ENCODE data around the gene BOD1L2. TPM values are rescaled to one million over a fixed set of nuclear protein-coding genes. Genes with fewer than 3 reads are reported as not detected.

BOD1L2 gene
- total RNA-seq, 1 donor from 2014 or later: not detected

DNA sequence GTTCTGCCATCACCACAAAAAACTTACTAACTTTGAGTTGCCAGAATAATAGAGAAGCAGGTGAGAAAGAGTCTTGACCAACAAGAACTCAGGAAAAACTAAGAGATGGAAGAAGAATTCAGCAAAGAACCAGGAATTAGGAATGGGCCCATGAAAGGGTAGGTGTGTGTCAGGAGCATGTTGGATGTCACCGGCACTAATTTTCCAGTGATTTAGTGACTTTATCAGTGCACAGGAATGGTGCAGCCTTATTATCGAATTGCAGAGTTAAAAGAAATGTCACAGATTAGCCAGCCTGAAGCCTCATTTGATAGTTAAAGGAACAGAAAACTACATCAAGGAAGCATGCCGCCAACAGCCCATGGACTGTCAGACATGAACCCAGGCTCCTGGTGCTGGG, 9.0 kb upstream of the BOD1L2 start:
- Mint-ChIP-seq H3K4me1 (no peaks in the 10 kb centered on the region), H3K9me3 (no peaks in the 10 kb centered on the region), H3K36me3 (ENCODE audit: low read depth) (no peaks in the 10 kb centered on the region), H3K27ac (no peak overlapping the region), H3K4me3 (no peak overlapping the region), H3K27me3 (no peaks in the 10 kb centered on the region)
- no peak for DNase-seq
- intact Hi-C loops (cut with micrococcal nuclease): no loop called here

DNA sequence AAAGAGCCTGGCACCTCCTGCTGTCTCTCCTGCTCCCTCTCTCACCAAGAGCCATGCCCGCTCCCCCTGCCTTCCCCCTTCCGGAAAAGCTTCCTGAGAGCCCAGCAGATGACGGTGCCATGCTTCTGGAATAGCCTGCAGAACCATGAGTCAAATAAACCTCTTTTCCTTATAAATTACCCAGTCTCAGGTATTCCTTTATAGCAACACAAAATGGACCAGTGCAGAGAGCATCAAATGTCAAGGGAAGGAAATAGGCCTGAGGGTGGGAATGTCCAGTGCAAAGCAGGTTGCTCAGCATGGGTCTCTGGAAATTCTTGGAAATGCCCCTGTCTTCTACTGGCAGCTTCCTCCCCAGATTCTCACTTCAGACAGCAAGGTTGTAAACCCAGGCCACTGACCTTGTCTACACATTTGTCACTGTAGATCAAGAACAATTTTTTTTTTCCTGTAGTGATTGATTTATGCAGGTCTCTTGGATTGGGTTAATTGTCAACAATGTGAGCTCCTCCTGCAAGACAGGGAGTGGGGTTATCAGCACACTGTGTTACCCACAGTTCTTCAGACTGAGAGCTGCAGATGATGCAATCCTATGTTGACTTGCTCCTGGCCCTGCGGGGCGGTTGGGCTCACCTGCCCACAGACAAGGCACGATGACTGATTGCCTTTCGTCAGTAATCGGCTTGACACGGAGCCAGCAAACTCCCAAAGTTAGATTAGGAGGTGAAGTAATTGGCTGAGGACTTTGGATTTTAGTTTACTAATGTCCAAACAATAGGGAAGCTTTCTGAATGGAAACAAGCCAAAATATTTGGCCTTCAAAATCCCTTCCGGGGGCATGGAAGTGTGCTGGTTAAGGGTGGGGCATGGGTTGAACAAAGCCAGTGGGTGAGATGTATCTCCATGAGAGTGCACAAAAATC, 5.4 kb upstream of the BOD1L2 start:
- H3K9me3 Mint-ChIP-seq: no peaks in the 10 kb centered on the region
- H3K36me3 Mint-ChIP-seq (ENCODE audit: low read depth): no peaks in the 10 kb centered on the region
- intact Hi-C loops (cut with micrococcal nuclease): no loop called here
- H3K4me3 Mint-ChIP-seq: no peak overlapping the region
- no peaks in the 10 kb centered on the region for H3K27me3 Mint-ChIP-seq
- H3K4me1 Mint-ChIP-seq: no peaks in the 10 kb centered on the region
- no peak overlapping the region for H3K27ac Mint-ChIP-seq
- DNase-seq: no peak

DNA sequence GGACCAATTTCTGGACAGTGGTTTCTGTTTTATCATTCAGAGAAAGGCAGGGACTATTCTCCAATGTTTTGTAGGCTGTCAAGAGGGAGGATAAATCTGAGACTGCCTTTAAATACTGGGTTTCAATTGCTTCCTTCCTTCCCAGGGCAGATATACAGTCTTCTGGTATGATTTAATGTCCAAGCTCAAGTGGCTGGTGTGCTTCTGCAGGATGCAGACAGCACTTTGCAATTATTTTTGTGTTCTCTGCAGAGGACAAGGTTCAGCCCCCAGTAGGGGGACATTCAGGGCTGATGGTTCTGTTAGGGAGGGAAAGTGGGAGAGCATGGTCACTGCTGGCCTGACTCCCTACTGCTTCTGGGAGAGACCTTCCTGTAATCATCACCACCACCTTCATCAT, 4.6 kb upstream of the BOD1L2 start:
- Mint-ChIP-seq H3K4me3 (no peak overlapping the region), H3K36me3 (ENCODE audit: low read depth) (no peaks in the 10 kb centered on the region), H3K4me1 (no peaks in the 10 kb centered on the region), H3K27ac (no peak overlapping the region), H3K27me3 (no peaks in the 10 kb centered on the region), H3K9me3 (no peaks in the 10 kb centered on the region)
- no peak for DNase-seq
- intact Hi-C loops (cut with micrococcal nuclease): no loop called here

DNA sequence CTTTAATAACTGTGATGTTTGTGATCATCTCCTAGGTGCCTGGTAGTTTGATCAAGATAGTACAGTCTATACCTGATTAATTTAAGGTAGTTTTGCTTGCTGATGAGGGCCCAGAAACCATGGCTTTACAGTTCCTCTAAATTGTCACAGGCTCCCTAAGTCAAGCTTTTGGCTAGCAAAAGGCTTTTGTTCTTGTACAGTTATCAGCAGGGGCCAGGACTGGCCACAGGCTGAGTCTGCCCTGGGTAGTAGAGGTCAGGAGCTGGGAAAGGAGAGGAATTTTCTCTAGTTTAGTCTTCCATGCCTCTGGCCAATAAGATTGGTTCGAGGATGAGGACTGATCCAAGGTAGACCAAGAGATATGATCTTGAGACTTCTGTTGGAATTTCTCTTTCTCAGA, 3.6 kb upstream of the BOD1L2 start:
- no peak for DNase-seq
- Mint-ChIP-seq H3K9me3 (no peaks in the 10 kb centered on the region), H3K4me1 (no peaks in the 10 kb centered on the region), H3K27ac (no peak overlapping the region), H3K4me3 (no peak overlapping the region), H3K27me3 (no peaks in the 10 kb centered on the region), H3K36me3 (ENCODE audit: low read depth) (no peaks in the 10 kb centered on the region)
- intact Hi-C loops (cut with micrococcal nuclease): no loop called here

DNA sequence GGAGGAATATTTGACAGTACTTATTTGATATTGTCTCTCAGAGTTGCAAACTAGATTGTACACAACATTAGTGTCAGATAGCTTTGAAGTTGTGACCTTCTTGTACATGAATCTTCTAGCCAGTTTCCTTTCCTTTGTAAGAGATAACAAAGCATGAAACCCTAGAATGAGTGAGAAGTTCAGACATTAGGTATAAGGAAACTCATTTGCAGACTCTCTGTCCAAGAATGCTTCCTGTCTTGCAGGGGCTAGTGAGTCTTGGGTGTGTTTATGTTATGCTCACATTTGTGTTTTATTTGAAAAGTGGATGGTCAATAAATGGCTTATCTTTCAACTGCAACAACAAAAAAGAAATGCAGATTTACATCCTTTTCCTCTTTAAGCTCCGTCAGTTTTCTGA, 1.4 kb downstream of the BOD1L2 start:
- H3K27me3 Mint-ChIP-seq: peaks cover 10% of the 10 kb centered on the region
- no peak for DNase-seq
- H3K9me3 Mint-ChIP-seq: no peaks in the 10 kb centered on the region
- H3K4me3 Mint-ChIP-seq: no peak overlapping the region
- H3K36me3 Mint-ChIP-seq (ENCODE audit: low read depth): no peaks in the 10 kb centered on the region
- intact Hi-C loops (cut with micrococcal nuclease): no loop called here
- peaks cover 3% of the 10 kb centered on the region for H3K4me1 Mint-ChIP-seq
- no peak overlapping the region for H3K27ac Mint-ChIP-seq

DNA sequence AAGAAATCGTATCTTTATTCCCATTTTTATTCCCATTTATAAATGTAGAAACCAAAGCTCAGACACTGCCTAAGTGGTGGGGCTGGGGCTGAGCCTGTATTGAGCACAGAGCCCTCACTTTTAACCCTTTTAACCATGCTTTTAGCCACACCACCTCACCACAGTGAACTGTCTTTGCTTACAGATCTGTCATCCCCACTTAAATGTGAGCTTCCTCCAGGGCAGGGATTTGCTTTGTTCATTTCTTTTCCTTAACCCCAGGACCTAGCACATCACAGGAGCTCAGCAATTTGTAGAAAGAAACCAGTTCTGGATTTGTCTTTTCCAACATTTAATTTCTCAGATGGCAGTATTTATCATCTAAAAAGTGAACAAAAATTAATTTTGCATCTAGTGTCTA, 2.2 kb downstream of the BOD1L2 start:
- no peak overlapping the region for H3K4me3 Mint-ChIP-seq
- no peak for DNase-seq
- no peaks in the 10 kb centered on the region for H3K36me3 Mint-ChIP-seq (ENCODE audit: low read depth)
- no peak overlapping the region for H3K27ac Mint-ChIP-seq
- H3K9me3 Mint-ChIP-seq: no peaks in the 10 kb centered on the region
- H3K4me1 Mint-ChIP-seq: peaks cover 3% of the 10 kb centered on the region
- intact Hi-C loops (cut with micrococcal nuclease): no loop called here
- H3K27me3 Mint-ChIP-seq: peaks cover 10% of the 10 kb centered on the region

DNA sequence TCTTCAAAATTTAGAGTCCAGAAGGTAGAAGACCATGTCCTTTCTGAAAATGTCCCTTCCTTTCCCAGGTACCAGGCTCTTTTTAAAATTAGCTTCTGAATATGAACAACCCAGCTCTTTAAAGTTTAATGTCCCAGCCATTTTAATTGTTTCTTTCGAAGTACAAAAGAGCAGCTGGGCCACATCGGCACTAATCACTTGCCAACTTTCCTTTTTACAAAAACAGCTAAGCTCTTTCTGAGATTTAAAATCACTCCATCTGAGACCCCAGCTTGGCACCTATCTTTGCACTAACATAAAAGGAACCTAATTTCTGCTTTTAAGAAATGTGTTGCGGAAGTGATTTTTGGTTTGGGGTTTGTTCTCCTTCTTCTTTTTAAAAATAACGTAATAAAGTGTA, 2.6 kb downstream of the BOD1L2 start:
- DNase-seq: no peak

DNA sequence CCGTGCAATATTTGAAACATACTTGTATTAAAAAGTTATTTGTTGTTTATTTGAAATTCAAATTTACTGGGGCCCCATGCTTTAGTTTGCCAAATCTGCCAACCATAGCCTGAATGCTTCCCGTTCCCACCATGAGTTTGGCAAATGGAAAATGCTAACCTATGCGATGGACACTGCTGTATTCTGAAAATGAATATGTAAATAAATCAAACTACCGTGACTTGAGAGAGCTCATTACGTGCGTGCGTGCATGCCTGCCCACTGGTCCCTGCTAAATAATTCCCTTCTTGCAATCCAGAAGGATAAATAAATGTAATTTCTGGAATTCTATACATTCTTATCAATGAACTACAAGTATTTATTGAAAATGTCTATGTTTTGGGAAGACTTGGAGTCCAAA, 3.2 kb downstream of the BOD1L2 start:
- Mint-ChIP-seq H3K9me3 (no peaks in the 10 kb centered on the region), H3K27me3 (peaks cover 10% of the 10 kb centered on the region), H3K4me3 (no peak overlapping the region), H3K27ac (no peak overlapping the region), H3K36me3 (ENCODE audit: low read depth) (no peaks in the 10 kb centered on the region), H3K4me1 (peaks cover 3% of the 10 kb centered on the region)
- intact Hi-C loops (cut with micrococcal nuclease): no loop called here
- no peak for DNase-seq

More for the DNA sequence above, 2.6 kb downstream of the BOD1L2 start:
- intact Hi-C loops (cut with micrococcal nuclease): no loop called here
- no peaks in the 10 kb centered on the region for H3K36me3 Mint-ChIP-seq (ENCODE audit: low read depth)
- H3K27ac Mint-ChIP-seq: no peak overlapping the region
- peaks cover 3% of the 10 kb centered on the region for H3K4me1 Mint-ChIP-seq
- no peak overlapping the region for H3K4me3 Mint-ChIP-seq
- H3K9me3 Mint-ChIP-seq: no peaks in the 10 kb centered on the region
- peaks cover 10% of the 10 kb centered on the region for H3K27me3 Mint-ChIP-seq

DNA sequence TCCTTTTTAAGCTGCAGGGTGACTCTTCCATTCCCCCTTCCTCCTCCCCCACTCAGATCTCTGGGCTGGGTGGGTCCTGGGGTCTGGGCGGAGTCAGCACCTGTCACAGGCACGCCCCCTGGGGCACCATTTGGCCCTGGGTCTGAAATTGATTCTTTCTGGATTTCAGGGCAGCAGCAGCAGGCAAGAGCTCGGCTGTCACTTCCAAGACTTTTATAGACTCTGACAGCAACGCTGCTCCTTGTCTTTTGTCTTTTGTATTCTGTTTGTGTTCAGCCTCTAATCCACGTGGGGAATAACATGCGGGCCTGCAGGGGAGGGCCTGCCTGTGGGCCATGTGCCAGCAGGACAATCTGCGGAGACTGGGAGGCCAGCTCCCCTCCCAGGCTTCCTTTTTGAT, 3.9 kb downstream of the BOD1L2 start:
- H3K4me3 Mint-ChIP-seq: no peak overlapping the region
- H3K9me3 Mint-ChIP-seq: no peaks in the 10 kb centered on the region
- intact Hi-C loops (cut with micrococcal nuclease): no loop called here
- no peak overlapping the region for H3K27ac Mint-ChIP-seq
- peaks cover 10% of the 10 kb centered on the region for H3K27me3 Mint-ChIP-seq
- H3K4me1 Mint-ChIP-seq: peaks cover 3% of the 10 kb centered on the region
- H3K36me3 Mint-ChIP-seq (ENCODE audit: low read depth): no peaks in the 10 kb centered on the region
- DNase-seq: no peak

DNA sequence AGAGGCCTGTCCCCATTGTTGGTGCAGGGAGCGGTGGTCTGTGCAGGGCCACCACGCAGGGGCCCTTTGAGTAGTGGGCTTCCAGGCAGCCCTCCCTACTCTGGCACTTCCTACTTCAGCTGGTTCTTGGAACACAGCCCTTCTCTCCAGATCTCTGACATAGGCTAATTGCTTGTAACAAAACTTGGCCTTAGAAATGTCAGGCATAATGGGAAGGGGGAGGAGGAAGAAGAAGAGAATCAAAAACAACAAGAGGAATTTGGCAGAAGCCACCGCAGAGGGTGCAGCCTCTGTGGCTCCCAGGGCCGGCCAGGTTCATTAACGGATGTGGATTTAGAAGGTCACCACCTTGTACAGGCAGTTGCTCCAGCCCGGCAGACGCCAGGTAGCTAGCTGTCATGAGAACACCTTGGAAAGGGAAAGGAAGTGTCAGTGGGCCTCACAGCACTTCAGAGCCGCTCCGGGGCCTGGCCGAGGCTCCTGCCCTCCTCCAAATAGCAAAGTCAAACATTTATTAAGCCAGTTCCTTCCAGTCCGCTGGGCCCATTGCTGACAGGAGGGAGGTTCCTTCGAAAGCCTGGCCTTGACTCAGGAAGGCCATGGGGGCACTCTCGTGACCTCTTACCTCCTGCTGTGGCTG, 7.4 kb downstream of the BOD1L2 start:
- DNase-seq: no peak
- Mint-ChIP-seq H3K9me3 (no peaks in the 10 kb centered on the region), H3K36me3 (ENCODE audit: low read depth) (no peaks in the 10 kb centered on the region), H3K4me1 (peaks cover 3% of the 10 kb centered on the region), H3K4me3 (no peak overlapping the region), H3K27ac (no peak overlapping the region), H3K27me3 (peaks cover 6% of the 10 kb centered on the region)
- intact Hi-C loops (cut with micrococcal nuclease): no loop called here

DNA sequence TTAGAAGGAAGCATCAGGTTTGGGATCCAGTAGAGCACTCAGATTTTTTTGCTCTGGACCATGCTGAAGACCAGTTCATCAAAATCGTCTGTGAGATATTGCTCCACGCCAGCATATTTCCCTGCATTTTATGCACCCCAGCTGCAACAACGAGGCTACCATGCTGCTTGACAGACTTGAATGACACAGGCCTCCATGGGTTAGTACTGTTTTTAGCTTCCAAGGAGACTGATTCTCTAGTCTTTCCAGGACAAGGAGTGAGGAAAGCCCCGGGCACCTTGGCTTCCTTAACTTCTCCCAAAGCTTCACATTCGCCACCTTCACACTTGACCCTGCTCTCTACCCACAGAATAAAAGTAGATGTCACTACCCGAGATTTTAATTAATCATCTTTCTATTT, 17.5 kb downstream of the BOD1L2 start:
- H3K36me3 Mint-ChIP-seq (ENCODE audit: low read depth): no peaks in the 10 kb centered on the region
- DNase-seq: no peak
- no peaks in the 10 kb centered on the region for H3K9me3 Mint-ChIP-seq
- no peaks in the 10 kb centered on the region for H3K4me1 Mint-ChIP-seq
- intact Hi-C loops (cut with micrococcal nuclease): no loop called here
- no peaks in the 10 kb centered on the region for H3K27me3 Mint-ChIP-seq
- no peak overlapping the region for H3K27ac Mint-ChIP-seq
- H3K4me3 Mint-ChIP-seq: no peak overlapping the region

DNA sequence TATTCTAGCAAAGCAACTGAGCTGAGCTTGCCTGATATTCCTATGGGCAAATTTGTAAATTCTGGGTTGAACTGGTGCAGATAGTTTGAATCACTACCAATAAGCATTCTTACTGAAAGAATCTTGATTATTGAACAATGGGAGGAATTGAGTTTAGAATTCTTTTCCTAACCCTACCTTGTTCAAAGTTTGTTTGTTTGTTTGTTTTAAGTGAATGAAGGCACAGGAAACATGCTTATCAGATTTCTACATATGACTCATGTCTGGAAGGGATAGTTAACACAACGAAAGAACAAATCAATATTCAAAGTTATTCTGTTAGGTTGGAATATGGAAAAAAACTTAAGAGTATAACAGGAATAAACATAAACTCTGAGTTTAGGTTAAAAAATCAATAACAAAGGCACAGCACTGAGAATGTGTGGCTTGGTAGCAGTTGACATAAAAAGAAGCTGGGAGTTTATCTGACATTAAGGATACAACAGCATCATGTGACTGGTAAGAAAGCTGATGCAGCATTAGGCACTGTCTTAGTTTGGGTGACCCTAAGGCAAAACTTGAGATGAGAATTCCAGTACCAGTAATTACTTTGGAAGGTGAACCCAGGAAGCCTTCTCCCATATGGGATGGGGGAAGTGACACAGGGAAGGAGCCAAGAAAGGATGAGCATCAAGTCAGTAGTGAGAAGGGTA, 20.9 kb downstream of the BOD1L2 start:
- no peak overlapping the region for H3K27ac Mint-ChIP-seq
- no peaks in the 10 kb centered on the region for H3K9me3 Mint-ChIP-seq

DNA sequence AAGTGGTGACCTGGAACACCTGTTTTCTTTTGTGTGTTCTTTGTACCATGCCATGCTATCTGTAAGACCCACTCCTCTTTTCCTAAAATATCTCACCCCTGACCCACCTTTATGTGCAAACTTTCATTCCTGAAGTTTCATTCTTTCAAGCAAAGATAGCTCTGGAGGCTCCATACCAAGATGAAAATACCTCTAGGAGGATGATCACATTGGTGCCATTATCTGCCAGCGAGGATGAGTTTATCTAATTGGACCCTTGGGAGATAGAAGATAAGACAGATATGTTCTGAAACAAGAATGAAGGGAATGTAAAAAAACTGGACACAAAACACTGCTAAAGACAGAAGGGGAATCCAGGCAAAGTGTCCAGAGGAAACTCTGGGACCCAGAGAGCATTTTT, 24.1 kb downstream of the BOD1L2 start:
- intact Hi-C loops (cut with micrococcal nuclease): no loop called here
- Mint-ChIP-seq H3K27me3 (no peaks in the 10 kb centered on the region), H3K4me3 (no peak overlapping the region), H3K36me3 (ENCODE audit: low read depth) (no peaks in the 10 kb centered on the region), H3K27ac (no peak overlapping the region), H3K4me1 (no peaks in the 10 kb centered on the region), H3K9me3 (no peaks in the 10 kb centered on the region)
- DNase-seq: no peak

More for the DNA sequence above, 20.9 kb downstream of the BOD1L2 start:
- intact Hi-C loops (cut with micrococcal nuclease): no loop called here
- DNase-seq: no peak
- no peak overlapping the region for H3K4me3 Mint-ChIP-seq
- no peaks in the 10 kb centered on the region for H3K36me3 Mint-ChIP-seq (ENCODE audit: low read depth)
- H3K4me1 Mint-ChIP-seq: no peaks in the 10 kb centered on the region
- H3K27me3 Mint-ChIP-seq: no peaks in the 10 kb centered on the region

DNA sequence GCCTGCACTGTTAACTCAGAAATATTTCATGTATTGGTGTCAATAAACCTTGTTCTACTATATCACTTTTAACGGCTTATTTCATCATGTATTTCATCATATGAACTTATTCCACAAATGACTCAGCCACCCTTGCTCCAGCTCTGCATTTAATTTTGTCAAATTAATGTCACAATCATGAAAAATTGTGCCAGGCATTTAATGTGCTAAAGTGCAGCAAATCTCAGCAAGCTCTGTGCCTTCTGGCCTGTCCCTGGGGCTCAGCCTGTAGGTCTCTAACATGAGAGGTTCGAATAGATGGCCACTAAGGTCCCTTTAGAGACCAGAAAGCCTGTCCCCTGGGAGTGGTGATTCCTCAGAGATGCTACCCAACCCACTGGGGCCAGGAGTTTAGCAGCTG, 28.6 kb downstream of the BOD1L2 start:
- Mint-ChIP-seq H3K4me1 (no peaks in the 10 kb centered on the region), H3K27ac (no peak overlapping the region), H3K36me3 (ENCODE audit: low read depth) (no peaks in the 10 kb centered on the region), H3K4me3 (no peak overlapping the region), H3K9me3 (no peaks in the 10 kb centered on the region), H3K27me3 (no peaks in the 10 kb centered on the region)
- DNase-seq: no peak
- intact Hi-C loops (cut with micrococcal nuclease): no loop called here

Measured in activated CD4-positive, alpha-beta T cell treated with anti-CD3 and anti-CD28 coated beads, Interleukin-2, amount 10 ng/mL, durations not matched to agents 24 days and 14 days (primary cell).